ENCODE data around the gene STK39. TPM values are rescaled to one million over a fixed set of nuclear protein-coding genes. Genes with fewer than 3 reads are reported as not detected.

STK39 gene
- total RNA-seq, 1 experiment from 2014 or later = 22.1 TPM

GRCh38 chr2:168294409-168294808 is 47.0 kb upstream of the STK39 start:
- H2AFZ ChIP-seq (ENCODE audit: low read length) = no peak overlapping the region
- H2BK5ac ChIP-seq (ENCODE audit: insufficient read length, low read length) = no peak overlapping the region

More at GRCh38 chr2:168294409-168294808, 47.0 kb upstream of the STK39 start:
- no peaks in the 10 kb centered on the region for H3K27me3 ChIP-seq (ENCODE audit: insufficient read depth, low read length)
- H3K23ac ChIP-seq (ENCODE audit: insufficient read length, low read depth, low read length) = no peak overlapping the region
- no peaks in the 10 kb centered on the region for H3K23me2 ChIP-seq (ENCODE audit: insufficient read length, low read depth, low read length, poor library complexity, severe bottlenecking)
- no peaks in the 10 kb centered on the region for H3K79me2 ChIP-seq (ENCODE audit: insufficient read depth, low read length)
- H3K4me1 ChIP-seq (ENCODE audit: insufficient read depth, low read length) = no peaks in the 10 kb centered on the region
- Mint-ChIP-seq H3K27ac (no peak overlapping the region), H3K4me3 (no peak overlapping the region), H3K27me3 (ENCODE audit: low read depth) (no peaks in the 10 kb centered on the region), H3K4me1 (no peaks in the 10 kb centered on the region), H3K9me3 (no peaks in the 10 kb centered on the region), H3K36me3 (ENCODE audit: insufficient read depth in 1 of 3, low read depth in 3 of 3) (no peaks in the 10 kb centered on the region)
- H3K27ac ChIP-seq (ENCODE audit: insufficient read length, low read depth, low read length) = no peak overlapping the region
- H4K20me1 ChIP-seq (ENCODE audit: control insufficient read depth, insufficient read depth, insufficient read length) = no peaks in the 10 kb centered on the region
- no peak overlapping the region for H3K56ac ChIP-seq (ENCODE audit: insufficient read length, low read depth, low read length)
- no peaks in the 10 kb centered on the region for H3K79me1 ChIP-seq (ENCODE audit: insufficient read depth, low read depth, low read length, poor library complexity, severe bottlenecking)
- H4K91ac ChIP-seq (ENCODE audit: insufficient read length, low read depth, low read length) = no peak overlapping the region
- H3K4me2 ChIP-seq (ENCODE audit: insufficient read depth, insufficient read length, low read length) = no peak overlapping the region
- no peak overlapping the region for H4K5ac ChIP-seq (ENCODE audit: insufficient read length, low read depth, low read length)
- DNase-seq = no peak
- H2BK12ac ChIP-seq (ENCODE audit: insufficient read length, low read depth, low read length) = no peak overlapping the region
- H2BK15ac ChIP-seq (ENCODE audit: low read depth, low read length) = no peak overlapping the region
- no peak overlapping the region for H4K8ac ChIP-seq (replicated peaks; ENCODE audit: insufficient read length, low read depth, low read length)
- no peak overlapping the region for H3K9ac ChIP-seq (ENCODE audit: extremely low read depth, insufficient read length, low read length)
- no peaks in the 10 kb centered on the region for H3K9me3 ChIP-seq (ENCODE audit: control insufficient read depth, low read depth, low read length)
- H3K4ac ChIP-seq (ENCODE audit: low read depth, low read length) = no peak overlapping the region
- TF ChIP-seq CTCF (conservative IDR thresholded peaks at IDR 0.05) = no peak
- no peak overlapping the region for H2BK120ac ChIP-seq (ENCODE audit: low read depth, low read length, poor library complexity, severe bottlenecking)
- no peak overlapping the region for H3K14ac ChIP-seq (ENCODE audit: insufficient read depth, low read length)
- no CpG with 5 or more reads among the region's 2 CpGs for WGBS (ENCODE audit: extremely low coverage, insufficient read length, low lambda C conversion rate)
- H3T11ph ChIP-seq (ENCODE audit: low read length) = no peak overlapping the region
- no peak overlapping the region for H2AK5ac ChIP-seq (ENCODE audit: insufficient read length, low read length)
- no peak overlapping the region for H3K18ac ChIP-seq (ENCODE audit: insufficient read length, low read depth, low read length)
- no peak overlapping the region for H2BK20ac ChIP-seq (ENCODE audit: low read depth, low read length, poor library complexity, severe bottlenecking)
